ENCODE measurements around the gene SLC25A44.
"Not testable (repeated sequence)": the region's sequence is repeated elsewhere in the genome, so short reads cannot be mapped to it uniquely, and the experiment has no call there.

Gene SLC25A44

DNA sequence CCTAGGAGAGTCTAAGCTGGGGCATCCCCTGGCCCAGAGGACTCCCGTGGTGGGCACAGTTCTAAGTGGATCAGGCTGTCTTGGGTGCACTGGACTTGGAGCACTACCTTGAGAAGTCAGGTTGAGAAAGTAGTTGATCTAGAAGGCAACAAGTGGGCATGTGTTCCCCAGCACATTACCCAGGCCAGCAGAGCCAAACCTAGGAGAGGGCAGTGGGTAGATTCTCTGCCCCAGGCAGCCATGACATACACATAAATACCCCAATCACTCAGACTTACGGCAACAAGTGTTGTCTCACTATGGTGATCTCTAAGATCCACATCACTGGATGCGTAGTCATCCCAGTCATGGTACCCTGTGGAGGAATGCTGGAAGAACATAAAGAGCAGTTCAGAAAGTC, 17.3 kb downstream of the SLC25A44 start:
- TF ChIP-seq, protein P1, sequence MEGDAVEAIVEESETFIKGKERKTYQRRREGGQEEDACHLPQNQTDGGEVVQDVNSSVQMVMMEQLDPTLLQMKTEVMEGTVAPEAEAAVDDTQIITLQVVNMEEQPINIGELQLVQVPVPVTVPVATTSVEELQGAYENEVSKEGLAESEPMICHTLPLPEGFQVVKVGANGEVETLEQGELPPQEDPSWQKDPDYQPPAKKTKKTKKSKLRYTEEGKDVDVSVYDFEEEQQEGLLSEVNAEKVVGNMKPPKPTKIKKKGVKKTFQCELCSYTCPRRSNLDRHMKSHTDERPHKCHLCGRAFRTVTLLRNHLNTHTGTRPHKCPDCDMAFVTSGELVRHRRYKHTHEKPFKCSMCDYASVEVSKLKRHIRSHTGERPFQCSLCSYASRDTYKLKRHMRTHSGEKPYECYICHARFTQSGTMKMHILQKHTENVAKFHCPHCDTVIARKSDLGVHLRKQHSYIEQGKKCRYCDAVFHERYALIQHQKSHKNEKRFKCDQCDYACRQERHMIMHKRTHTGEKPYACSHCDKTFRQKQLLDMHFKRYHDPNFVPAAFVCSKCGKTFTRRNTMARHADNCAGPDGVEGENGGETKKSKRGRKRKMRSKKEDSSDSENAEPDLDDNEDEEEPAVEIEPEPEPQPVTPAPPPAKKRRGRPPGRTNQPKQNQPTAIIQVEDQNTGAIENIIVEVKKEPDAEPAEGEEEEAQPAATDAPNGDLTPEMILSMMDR (IDR thresholded peaks at IDR 0.05; ENCODE audit: borderline replicate concordance, control extremely low read depth, extremely low read depth, insufficient read depth, missing control alignments) = no peak
- in situ Hi-C loops (cut with MboI; ENCODE audit: low sequenced_read_pairs, unreplicated experiment) = no loop called here
- no peak for DNase-seq (ENCODE audit: low spot score)

DNA sequence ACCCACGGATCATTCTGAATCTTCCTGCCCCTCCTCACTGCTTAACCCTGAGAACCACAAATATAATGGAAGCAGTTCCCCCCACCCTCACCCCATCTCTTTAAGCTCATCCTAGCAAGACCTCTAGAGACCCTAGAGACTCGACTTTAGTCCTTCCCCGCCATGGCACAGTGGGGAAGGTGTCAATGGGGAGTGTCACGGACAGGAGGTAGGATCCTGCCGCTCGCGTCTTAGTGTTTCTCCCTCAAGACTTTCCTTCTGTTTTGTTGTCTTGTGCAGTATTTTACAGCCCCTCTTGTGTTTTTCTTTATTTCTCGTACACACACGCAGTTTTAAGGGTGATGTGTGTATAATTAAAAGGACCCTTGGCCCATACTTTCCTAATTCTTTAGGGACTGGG, 18.2 kb downstream of the SLC25A44 start:
- TF ChIP-seq, protein P1 (IDR thresholded peaks at IDR 0.05; ENCODE audit: borderline replicate concordance, control extremely low read depth, extremely low read depth, insufficient read depth, missing control alignments) = no peak
- in situ Hi-C loops (cut with MboI; ENCODE audit: low sequenced_read_pairs, unreplicated experiment) = no loop called here
- DNase-seq (ENCODE audit: low spot score) = no peak

DNA sequence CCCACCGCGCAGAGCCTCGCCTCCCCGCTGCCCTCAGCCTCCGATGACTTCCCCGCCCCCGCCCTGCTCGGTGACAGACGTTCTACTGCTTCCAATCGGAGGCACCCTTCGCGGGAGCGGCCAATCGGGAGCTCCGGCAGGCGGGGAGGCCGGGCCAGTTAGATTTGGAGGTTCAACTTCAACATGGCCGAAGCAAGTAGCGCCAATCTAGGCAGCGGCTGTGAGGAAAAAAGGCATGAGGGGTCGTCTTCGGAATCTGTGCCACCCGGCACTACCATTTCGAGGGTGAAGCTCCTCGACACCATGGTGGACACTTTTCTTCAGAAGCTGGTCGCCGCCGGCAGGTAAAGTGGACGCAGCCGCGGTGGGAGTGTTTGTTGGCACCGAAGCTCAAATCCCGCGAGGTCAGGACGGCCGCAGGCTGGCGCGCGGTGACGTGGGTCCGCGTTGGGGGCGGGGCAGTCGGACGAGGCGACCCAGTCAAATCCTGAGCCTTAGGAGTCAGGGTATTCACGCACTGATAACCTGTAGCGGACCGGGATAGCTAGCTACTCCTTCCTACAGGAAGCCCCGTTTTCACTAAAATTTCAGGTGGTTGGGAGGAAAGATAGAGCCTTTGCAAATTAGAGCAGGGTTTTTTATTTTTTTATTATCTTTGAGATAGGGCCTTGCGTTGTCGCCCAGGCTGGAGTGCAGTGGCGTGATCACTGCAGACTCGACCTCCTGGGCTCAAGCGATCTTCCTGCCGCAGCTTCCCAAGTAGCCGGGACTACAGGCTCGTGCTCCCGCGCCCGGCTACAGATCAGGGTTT, 19.1 kb downstream of the SLC25A44 start, which contains the start of gene PMF1:
PMF1 (plus strand) TSS at position 175 of the 811 bp plus-strand sequence; CDS start at position 184, 9 bp downstream.
- peak; percentile 99 for DNase-seq (ENCODE audit: low spot score)
- TF ChIP-seq, protein P1 (IDR thresholded peaks at IDR 0.05; ENCODE audit: borderline replicate concordance, control extremely low read depth, extremely low read depth, insufficient read depth, missing control alignments) = no peak
- in situ Hi-C loops (cut with MboI; ENCODE audit: low sequenced_read_pairs, unreplicated experiment) = no loop called here

DNA sequence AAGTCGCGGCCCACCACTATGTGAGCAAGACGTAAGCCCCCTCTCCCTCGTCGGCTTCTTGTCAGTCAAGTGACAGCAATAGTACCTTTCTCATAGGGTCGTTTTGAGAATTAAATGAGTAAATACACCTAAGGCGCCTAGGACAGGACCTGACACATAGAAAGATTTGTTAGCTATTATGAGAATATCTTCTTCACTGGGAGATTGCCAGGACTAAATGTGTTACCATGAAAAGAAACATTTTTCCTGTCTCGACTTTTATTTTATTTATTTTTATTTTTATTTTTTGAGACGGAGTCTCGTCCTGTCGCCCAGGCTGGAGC, 19.7 kb downstream of the SLC25A44 start:
- in situ Hi-C loops (cut with MboI; ENCODE audit: low sequenced_read_pairs, unreplicated experiment) = no loop called here
- DNase-seq (ENCODE audit: low spot score) = no peak
- TF ChIP-seq, protein P1 (IDR thresholded peaks at IDR 0.05; ENCODE audit: borderline replicate concordance, control extremely low read depth, extremely low read depth, insufficient read depth, missing control alignments) = no peak

DNA sequence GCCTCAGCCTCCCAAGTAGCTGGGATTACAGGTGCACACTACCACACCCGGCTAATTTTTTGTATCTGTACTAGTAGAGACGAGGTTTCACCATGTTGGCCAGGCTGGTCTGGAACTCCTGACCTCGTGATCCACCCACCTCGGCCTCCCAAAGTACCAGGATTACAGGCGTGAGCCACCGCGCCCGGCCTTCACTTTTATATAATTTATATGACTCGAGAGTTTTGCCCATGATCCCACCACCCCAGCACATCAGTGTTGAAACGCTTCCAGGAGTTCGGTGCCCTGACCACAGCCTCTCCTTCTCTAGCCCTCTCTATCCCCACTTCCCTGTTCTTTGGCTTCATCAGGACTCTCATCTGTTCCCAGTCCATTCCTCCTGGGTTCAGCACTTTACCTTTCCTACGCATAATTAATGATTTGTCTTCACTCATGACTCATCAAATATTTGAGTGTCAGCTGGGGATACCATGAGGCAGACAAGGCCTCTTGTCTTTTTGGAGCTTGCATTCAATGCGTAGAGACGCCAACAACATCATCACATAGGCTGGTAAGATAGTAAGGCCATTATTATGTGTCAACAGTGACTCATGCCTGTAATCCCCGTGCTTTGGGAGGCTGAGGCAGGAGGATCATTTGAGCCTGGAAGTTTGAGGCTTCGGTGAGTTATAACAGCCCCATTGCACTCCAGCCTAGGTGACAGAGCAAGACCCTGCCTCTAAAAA, 20.3 kb downstream of the SLC25A44 start:
- in situ Hi-C loops (cut with MboI; ENCODE audit: low sequenced_read_pairs, unreplicated experiment) = no loop called here
- no peak for DNase-seq (ENCODE audit: low spot score)
- TF ChIP-seq, protein P1 (IDR thresholded peaks at IDR 0.05; ENCODE audit: borderline replicate concordance, control extremely low read depth, extremely low read depth, insufficient read depth, missing control alignments) = no peak

DNA sequence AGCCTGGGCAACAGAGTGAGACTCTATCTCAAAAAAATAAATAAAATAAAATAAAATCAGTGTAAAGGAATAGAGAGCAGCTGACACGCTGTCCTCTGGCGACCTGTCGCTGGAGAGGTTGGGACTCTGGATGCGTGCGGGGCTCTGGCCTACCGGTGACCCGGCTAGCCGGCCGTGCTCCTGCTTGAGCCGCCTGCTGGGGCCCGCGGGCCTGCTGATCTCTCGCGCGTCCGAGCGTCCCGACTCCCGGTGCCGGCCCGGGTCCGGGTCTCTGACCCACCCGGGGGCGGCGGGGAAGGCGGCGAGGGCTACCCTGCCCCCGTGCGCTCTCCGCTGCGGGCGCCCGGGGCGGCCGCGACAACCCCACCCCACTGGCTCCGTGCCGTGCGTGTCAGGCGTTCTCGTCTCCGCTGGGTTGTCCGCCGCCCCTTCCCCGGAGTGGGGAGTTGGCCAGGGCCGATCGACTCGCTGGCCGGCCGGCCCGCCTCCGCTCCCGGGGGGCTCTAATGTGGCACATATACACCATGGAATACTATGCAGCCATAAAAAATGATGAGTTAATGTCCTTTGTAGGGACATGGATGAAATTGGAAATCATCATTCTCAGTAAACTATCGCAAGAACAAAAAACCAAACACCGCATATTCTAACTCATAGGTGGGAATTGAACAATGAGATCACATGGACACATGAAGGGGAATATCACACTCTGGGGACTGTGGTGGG, 22.6 kb downstream of the SLC25A44 start:
- DNase-seq (ENCODE audit: low spot score); in situ Hi-C loops (cut with MboI; ENCODE audit: low sequenced_read_pairs, unreplicated experiment): not testable (repeated sequence)

Measured in GM13976 (cell line).